ENCODE results near the gene CYTH4.

DNA sequence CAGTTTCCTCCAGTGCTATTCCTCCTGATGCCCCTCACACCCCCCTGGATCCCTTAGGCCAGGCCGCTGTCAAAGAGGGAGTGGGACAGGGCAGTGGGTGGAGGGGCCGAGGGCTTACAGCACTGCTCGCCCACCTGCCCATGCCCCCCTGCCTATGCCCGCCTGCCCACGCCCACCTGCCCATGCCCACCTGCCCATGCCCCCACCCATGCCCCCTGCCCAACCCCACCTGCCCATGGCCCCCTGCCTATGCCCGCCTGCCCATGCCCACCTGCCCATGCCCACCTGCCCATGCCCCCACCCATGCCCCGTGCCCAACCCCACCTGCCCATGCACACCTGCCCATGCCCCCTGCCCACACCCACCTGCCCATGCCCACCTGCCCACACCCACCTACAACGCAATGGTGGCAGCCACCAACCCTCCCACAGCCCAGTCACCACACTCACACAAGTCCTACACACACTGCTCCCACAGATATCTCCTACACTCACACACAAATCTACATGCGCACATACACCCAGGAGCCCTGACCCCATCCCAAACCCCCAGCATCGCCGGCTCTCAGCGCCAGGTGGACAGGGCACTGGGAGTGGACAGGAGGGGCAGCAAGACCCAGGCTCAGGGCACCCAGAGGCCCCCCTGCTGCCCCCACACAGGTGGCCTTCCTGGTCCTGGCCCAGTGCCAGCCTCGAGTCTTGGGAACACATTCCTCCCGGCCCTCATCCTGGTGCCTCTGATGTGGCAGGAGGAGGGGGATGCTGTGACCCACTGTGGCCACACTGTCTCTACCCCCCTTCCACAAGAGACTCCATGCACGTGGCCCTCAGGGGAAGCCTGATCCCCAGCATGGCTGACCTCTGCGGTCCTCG, 61.8 kb downstream of the CYTH4 start:
- TF ChIP-seq, protein P1, sequence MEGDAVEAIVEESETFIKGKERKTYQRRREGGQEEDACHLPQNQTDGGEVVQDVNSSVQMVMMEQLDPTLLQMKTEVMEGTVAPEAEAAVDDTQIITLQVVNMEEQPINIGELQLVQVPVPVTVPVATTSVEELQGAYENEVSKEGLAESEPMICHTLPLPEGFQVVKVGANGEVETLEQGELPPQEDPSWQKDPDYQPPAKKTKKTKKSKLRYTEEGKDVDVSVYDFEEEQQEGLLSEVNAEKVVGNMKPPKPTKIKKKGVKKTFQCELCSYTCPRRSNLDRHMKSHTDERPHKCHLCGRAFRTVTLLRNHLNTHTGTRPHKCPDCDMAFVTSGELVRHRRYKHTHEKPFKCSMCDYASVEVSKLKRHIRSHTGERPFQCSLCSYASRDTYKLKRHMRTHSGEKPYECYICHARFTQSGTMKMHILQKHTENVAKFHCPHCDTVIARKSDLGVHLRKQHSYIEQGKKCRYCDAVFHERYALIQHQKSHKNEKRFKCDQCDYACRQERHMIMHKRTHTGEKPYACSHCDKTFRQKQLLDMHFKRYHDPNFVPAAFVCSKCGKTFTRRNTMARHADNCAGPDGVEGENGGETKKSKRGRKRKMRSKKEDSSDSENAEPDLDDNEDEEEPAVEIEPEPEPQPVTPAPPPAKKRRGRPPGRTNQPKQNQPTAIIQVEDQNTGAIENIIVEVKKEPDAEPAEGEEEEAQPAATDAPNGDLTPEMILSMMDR (IDR thresholded peaks at IDR 0.05; ENCODE audit: extremely low read depth in 1 of 2, insufficient read depth in 1 of 2, low read depth in 1 of 2, low read length in 2 of 2): no peak
- TF ChIP-seq POLR2A (IDR thresholded peaks at IDR 0.05; ENCODE audit: low read depth, low read length): no peak
- TF ChIP-seq POLR2AphosphoS5 (IDR thresholded peaks at IDR 0.05; ENCODE audit: insufficient read depth, low read depth, low read length): no peak

Measured in endothelial cell of umbilical vein (primary cell).